ENCODE data around the gene OR2M5. TPM values are rescaled to one million over a fixed set of nuclear protein-coding genes. Genes with fewer than 3 reads are reported as not detected.

Gene OR2M5
- not detected for total RNA-seq

GRCh38 chr1:248144513-248145198, at the start of gene OR2M5:
Gene OR2M5 (plus strand): TSS chr1:248145148. CDS start chr1:248145148, 0 bp downstream.
- Histone ChIP-seq H3K4me1 (ENCODE audit: insufficient read depth, low read length) (no peaks in the 10 kb centered on the region), H3K9me3 (ENCODE audit: low read depth, low read length) (no peaks in the 10 kb centered on the region), H3K27me3 (ENCODE audit: insufficient read depth, low read length) (no peaks in the 10 kb centered on the region), H3K4me3 (ENCODE audit: low read length) (no peak within 1 kb of the TSS)

- Histone ChIP-seq H3K27me3 (ENCODE audit: insufficient read depth, low read length) (no peaks in the 10 kb centered on the region), H3K4me3 (ENCODE audit: low read length) (no peak overlapping the region), H3K9me3 (ENCODE audit: low read depth, low read length) (no peaks in the 10 kb centered on the region), H3K4me1 (ENCODE audit: insufficient read depth, low read length) (no peaks in the 10 kb centered on the region)
Measured at GRCh38 chr1:248098529-248098928, 46.4 kb upstream of the OR2M5 start.

- no peaks in the 10 kb centered on the region for H3K27me3 ChIP-seq (ENCODE audit: insufficient read depth, low read length)
- no peaks in the 10 kb centered on the region for H3K4me1 ChIP-seq (ENCODE audit: insufficient read depth, low read length)
- H3K9me3 ChIP-seq (ENCODE audit: low read depth, low read length) = no peaks in the 10 kb centered on the region
- no peak overlapping the region for H3K4me3 ChIP-seq (ENCODE audit: low read length)
Measured at GRCh38 chr1:248102847-248103246, 42.1 kb upstream of the OR2M5 start.

GRCh38 chr1:248111157-248111556, 33.8 kb upstream of the OR2M5 start:
- H3K27me3 ChIP-seq (ENCODE audit: insufficient read depth, low read length) = no peaks in the 10 kb centered on the region

GRCh38 chr1:248114890-248115289, 30.1 kb upstream of the OR2M5 start:
- Histone ChIP-seq H3K27me3 (ENCODE audit: insufficient read depth, low read length) (no peaks in the 10 kb centered on the region), H3K4me1 (ENCODE audit: insufficient read depth, low read length) (no peaks in the 10 kb centered on the region), H3K9me3 (ENCODE audit: low read depth, low read length) (peaks cover 23% of the 10 kb centered on the region), H3K4me3 (ENCODE audit: low read length) (no peak overlapping the region)

More at GRCh38 chr1:248111157-248111556, 33.8 kb upstream of the OR2M5 start:
- Histone ChIP-seq H3K4me3 (ENCODE audit: low read length) (no peak overlapping the region), H3K9me3 (ENCODE audit: low read depth, low read length) (peaks cover 37% of the 10 kb centered on the region), H3K4me1 (ENCODE audit: insufficient read depth, low read length) (no peaks in the 10 kb centered on the region)

- Histone ChIP-seq H3K4me1 (ENCODE audit: insufficient read depth, low read length) (no peaks in the 10 kb centered on the region), H3K9me3 (ENCODE audit: low read depth, low read length) (no peaks in the 10 kb centered on the region), H3K27me3 (ENCODE audit: insufficient read depth, low read length) (no peaks in the 10 kb centered on the region), H3K4me3 (ENCODE audit: low read length) (no peak overlapping the region)
Measured at GRCh38 chr1:248127653-248128052, 17.3 kb upstream of the OR2M5 start.

GRCh38 chr1:248136811-248137210, 8.1 kb upstream of the OR2M5 start:
- H3K27me3 ChIP-seq (ENCODE audit: insufficient read depth, low read length) = no peaks in the 10 kb centered on the region
- no peaks in the 10 kb centered on the region for H3K4me1 ChIP-seq (ENCODE audit: insufficient read depth, low read length)
- H3K4me3 ChIP-seq (ENCODE audit: low read length) = no peak overlapping the region
- H3K9me3 ChIP-seq (ENCODE audit: low read depth, low read length) = no peaks in the 10 kb centered on the region

GRCh38 chr1:248140846-248141245, 4.1 kb upstream of the OR2M5 start:
- Histone ChIP-seq H3K9me3 (ENCODE audit: low read depth, low read length) (no peaks in the 10 kb centered on the region), H3K4me1 (ENCODE audit: insufficient read depth, low read length) (no peaks in the 10 kb centered on the region), H3K27me3 (ENCODE audit: insufficient read depth, low read length) (no peaks in the 10 kb centered on the region), H3K4me3 (ENCODE audit: low read length) (no peak overlapping the region)

GRCh38 chr1:248143311-248143710, 1.6 kb upstream of the OR2M5 start:
- no peaks in the 10 kb centered on the region for H3K27me3 ChIP-seq (ENCODE audit: insufficient read depth, low read length)
- H3K4me3 ChIP-seq (ENCODE audit: low read length) = no peak overlapping the region
- H3K9me3 ChIP-seq (ENCODE audit: low read depth, low read length) = no peaks in the 10 kb centered on the region
- no peaks in the 10 kb centered on the region for H3K4me1 ChIP-seq (ENCODE audit: insufficient read depth, low read length)

GRCh38 chr1:248152056-248152827, 7.3 kb downstream of the OR2M5 start:
- no peaks in the 10 kb centered on the region for H3K27me3 ChIP-seq (ENCODE audit: insufficient read depth, low read length)
- H3K4me3 ChIP-seq (ENCODE audit: low read length) = no peak overlapping the region
- no peaks in the 10 kb centered on the region for H3K9me3 ChIP-seq (ENCODE audit: low read depth, low read length)

GRCh38 chr1:248155927-248156326, 11.0 kb downstream of the OR2M5 start:
- H3K27me3 ChIP-seq (ENCODE audit: insufficient read depth, low read length) = no peaks in the 10 kb centered on the region
- no peak overlapping the region for H3K4me3 ChIP-seq (ENCODE audit: low read length)
- H3K4me1 ChIP-seq (ENCODE audit: insufficient read depth, low read length) = no peaks in the 10 kb centered on the region
- no peaks in the 10 kb centered on the region for H3K9me3 ChIP-seq (ENCODE audit: low read depth, low read length)

More at GRCh38 chr1:248152056-248152827, 7.3 kb downstream of the OR2M5 start:
- no peaks in the 10 kb centered on the region for H3K4me1 ChIP-seq (ENCODE audit: insufficient read depth, low read length)

- Histone ChIP-seq H3K4me1 (ENCODE audit: insufficient read depth, low read length) (no peaks in the 10 kb centered on the region), H3K27me3 (ENCODE audit: insufficient read depth, low read length) (no peaks in the 10 kb centered on the region), H3K9me3 (ENCODE audit: low read depth, low read length) (no peaks in the 10 kb centered on the region), H3K4me3 (ENCODE audit: low read length) (no peak overlapping the region)
Measured at GRCh38 chr1:248158758-248159157, 13.8 kb downstream of the OR2M5 start.

- Histone ChIP-seq H3K4me1 (ENCODE audit: insufficient read depth, low read length) (no peaks in the 10 kb centered on the region), H3K4me3 (ENCODE audit: low read length) (no peak overlapping the region), H3K27me3 (ENCODE audit: insufficient read depth, low read length) (no peaks in the 10 kb centered on the region), H3K9me3 (ENCODE audit: low read depth, low read length) (no peaks in the 10 kb centered on the region)
Measured at GRCh38 chr1:248164031-248164430, 19.1 kb downstream of the OR2M5 start.

GRCh38 chr1:248165186-248165585, 20.2 kb downstream of the OR2M5 start:
- H3K9me3 ChIP-seq (ENCODE audit: low read depth, low read length) = no peaks in the 10 kb centered on the region
- H3K4me1 ChIP-seq (ENCODE audit: insufficient read depth, low read length) = no peaks in the 10 kb centered on the region
- no peak overlapping the region for H3K4me3 ChIP-seq (ENCODE audit: low read length)
- no peaks in the 10 kb centered on the region for H3K27me3 ChIP-seq (ENCODE audit: insufficient read depth, low read length)

- Histone ChIP-seq H3K9me3 (ENCODE audit: low read depth, low read length) (no peaks in the 10 kb centered on the region), H3K4me1 (ENCODE audit: insufficient read depth, low read length) (no peaks in the 10 kb centered on the region), H3K27me3 (ENCODE audit: insufficient read depth, low read length) (no peaks in the 10 kb centered on the region), H3K4me3 (ENCODE audit: low read length) (no peak within 1 kb of the TSS)
Measured at GRCh38 chr1:248174521-248174920, 29.6 kb downstream of the OR2M5 start, which contains the start of gene OR2M2. Gene OR2M2 (plus strand): TSS chr1:248174821. CDS start chr1:248179986, 5,165 bp downstream.

Data from mononuclear cell (primary cell).